ENCODE measurements around the gene FAM171A2.

FAM171A2 gene

GRCh38 chr17:44317545-44317944, 46.1 kb downstream of the FAM171A2 start:
- DNase-seq = no peak

- no peak for DNase-seq
Measured at GRCh38 chr17:44315760-44316731, 47.6 kb downstream of the FAM171A2 start.

GRCh38 chr17:44314869-44315661, 48.6 kb downstream of the FAM171A2 start:
- DNase-seq = peak; percentile 46

DNA sequence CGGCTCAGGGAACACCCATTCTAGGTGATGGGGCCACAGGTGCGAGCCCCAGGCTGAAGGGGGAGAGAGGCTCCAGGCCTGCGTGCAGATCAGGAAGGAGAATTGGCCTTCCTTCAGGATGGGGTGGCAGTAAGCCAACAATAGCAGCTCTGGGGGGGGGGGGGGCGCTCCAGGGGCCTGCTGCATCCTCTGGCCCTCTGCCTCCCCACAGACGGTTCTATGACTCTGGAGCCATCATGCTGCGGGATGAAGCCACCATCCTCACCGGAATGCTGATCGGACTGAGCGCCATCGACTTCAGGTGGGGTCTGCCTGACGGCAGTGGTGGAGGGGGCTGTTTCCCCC, 49.2 kb downstream of the FAM171A2 start:
- no peak for DNase-seq

- no peak for DNase-seq
Measured at GRCh38 chr17:44314031-44314430, 49.6 kb downstream of the FAM171A2 start.

DNA sequence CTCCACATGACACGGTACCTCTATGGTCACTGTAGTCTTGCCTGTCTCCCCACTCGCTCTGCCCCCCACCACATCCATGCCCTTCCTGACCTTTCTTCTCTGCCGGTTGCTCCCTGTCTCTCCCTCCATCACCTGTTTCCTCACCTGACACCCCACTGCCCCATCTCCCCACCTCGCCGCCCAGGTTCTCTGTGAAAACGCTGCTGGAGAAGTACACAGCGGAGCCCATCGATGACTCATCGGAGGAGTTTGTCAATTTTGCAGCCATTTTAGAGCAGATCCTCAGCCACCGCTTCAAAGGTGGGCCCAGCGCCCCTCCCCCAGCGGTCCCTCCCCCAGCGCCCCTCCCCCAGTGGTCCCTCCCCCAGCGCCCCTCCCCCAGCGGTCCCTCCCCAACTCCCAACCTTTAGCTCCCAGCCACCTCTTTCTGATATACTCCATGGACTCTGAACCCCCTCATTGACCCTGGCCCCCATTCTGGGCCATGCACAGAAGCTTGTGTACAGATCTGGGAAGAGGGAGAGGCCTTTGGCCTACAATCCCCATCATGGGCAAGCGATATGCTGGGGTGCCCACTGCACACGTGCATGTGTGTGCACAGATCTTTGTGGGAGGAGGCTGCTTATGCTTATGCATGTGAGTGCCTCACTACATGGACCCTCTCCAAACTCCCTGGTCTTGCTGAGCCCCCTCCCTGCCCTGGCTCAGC, 51.1 kb downstream of the FAM171A2 start:
- DNase-seq = no peak

DNA sequence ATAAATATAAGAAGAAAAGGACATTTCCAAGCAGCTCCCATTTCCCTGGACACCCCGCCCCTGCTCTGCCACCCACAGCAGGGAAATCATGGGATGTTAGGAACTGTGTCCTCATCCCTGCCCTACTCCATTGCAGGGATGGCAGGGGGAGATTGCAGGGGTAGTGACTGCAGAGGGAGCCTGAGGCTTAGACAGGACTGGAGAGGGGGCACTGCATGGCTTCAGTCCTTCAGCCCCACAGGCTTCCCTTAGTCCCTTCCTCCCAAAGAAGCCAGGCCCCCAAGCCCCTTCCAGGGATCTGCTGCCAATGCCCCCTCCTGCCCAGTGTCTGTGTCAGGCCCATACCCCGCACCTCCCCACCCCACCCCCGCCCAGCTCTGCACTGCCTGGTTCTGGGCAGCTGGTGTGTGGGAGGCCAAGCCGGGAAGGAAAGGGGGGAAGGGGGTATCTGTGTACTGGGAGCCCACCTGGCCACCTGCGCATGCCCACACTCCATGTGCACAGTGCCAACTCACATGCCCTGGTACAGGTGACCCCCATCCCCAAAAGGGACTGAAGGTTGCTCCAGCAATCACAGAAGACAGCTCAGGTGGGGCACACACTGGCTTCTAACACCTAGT, 52.0 kb downstream of the FAM171A2 start:
- no peak for DNase-seq

DNA sequence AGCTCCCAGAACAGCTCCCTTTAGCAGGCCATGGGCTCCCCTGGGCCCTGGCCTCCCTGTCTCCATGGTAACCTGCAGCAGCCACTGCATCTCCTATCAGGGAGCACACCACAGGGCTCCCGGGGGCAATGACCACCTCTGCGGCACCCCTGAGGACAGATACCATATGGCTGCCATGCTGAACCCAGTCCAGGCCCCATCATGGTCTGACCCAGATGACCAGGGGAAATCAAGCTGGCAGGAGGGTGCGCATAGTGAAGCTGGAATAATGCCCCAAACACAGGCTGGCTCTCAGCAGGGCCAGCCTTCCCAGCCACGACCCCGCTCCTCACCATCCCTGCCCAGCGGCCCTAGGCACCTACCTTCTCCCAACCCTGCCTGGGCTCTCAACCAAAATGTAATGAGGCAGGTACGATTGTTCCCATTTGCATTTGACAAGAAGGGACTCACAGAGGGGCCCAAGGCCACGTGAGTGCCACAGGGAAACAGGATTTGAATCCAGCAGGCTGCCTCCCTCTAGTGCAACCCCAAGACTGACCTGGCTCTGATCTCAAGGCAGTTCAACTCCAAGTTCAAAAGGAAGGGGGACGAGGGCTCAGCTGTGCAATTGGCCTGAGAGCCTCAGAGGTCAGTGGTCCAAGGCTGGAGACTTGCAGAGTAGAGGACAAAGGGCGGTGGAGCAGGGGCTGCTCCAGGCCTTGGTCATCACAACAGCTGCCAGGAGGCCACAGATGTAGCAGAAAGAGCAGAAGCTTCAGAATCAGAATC, 52.9 kb downstream of the FAM171A2 start:
- DNase-seq = no peak

DNA sequence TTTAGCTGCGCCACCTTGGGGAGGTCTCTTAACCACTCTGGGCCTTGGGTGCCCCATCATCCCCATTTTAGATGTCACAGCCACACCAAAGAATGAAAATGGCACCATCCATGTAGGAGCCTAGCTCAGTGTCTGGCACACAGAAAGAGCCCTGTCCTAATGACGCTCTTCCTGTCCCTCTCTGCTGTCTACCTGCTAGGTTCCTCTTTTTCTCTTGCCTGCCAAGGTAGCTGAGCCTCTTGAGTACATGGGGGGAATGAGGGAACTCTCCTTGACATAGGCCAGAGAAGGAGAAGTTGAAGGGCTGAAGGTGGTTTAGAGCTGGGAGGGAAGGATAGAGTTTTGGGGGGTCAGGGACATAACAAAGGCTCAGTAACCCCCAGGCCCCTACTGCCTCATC, 53.5 kb downstream of the FAM171A2 start:
- DNase-seq = no peak

DNA sequence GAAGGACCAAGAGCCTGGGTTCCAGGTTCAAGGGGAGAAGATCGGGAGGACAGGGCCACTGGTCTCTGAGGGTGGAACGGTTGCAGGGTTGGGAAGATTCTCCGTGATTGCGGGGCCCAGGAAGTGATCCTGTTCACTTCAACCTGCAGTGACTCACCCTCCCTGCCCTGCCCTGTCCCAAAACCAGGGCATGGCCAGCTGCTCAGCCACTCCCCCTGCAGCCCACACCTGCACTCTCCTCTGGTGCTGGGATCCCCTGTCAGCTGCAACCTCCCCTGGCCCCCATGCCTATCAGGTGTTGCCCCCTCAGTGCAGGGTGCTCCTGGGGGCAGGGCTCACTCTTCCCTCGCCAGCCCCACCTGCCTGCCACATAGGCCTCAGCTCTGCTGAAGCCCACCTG, 54.2 kb downstream of the FAM171A2 start:
- DNase-seq = no peak

DNA sequence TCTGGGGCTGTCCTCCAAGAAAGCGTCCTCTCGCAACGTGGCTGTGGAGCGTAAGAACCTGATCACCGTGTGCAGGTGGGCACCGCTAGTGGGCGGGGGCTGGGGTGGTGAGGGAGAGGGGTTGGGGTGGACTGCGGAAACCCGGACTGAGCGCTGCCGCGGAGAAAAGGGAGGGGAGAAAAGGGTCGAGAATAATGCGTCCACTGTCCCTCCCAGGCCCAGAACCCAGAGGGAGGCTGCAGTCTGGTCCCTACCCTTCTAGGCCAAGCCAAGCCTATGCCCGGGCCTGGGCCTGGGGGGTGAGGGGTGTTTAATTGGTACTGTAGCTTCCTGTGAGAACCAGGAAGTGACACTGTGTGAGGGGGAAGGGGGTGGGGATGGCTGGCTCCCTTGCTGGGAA, 54.8 kb downstream of the FAM171A2 start:
- DNase-seq = no peak

DNA sequence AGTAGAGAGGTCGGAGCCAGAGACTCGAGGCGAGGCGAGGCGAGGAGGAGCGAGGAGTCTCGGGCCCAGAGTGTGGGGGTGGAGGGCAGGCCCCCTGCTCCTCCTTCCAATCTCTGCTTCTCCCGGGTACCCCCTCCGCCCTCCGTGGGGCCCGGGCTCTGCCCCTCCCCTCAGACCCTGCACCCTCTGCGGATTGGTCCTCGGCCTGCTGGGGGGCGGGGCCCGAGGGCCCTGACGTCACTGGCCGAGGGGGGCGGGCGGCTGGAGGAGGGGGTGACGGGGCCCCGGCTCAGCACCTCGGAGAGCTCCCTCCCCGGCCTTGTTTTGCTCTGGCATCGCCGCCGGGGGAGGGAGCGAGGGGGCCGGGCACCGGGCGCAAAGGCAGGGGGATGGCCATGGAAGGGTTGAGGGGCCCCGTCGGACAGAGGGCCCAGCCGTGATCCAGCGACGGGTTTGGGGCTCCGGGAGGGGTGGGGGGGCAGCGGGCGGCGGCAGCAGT, 55.3 kb downstream of the FAM171A2 start, which contains the start of gene RUNDC3A:
TSS of gene RUNDC3A (plus strand) at position 282 of the 499 bp plus-strand sequence. CDS start 232 bp downstream, outside the sequence.
- DNase-seq = peak; percentile 81

DNA sequence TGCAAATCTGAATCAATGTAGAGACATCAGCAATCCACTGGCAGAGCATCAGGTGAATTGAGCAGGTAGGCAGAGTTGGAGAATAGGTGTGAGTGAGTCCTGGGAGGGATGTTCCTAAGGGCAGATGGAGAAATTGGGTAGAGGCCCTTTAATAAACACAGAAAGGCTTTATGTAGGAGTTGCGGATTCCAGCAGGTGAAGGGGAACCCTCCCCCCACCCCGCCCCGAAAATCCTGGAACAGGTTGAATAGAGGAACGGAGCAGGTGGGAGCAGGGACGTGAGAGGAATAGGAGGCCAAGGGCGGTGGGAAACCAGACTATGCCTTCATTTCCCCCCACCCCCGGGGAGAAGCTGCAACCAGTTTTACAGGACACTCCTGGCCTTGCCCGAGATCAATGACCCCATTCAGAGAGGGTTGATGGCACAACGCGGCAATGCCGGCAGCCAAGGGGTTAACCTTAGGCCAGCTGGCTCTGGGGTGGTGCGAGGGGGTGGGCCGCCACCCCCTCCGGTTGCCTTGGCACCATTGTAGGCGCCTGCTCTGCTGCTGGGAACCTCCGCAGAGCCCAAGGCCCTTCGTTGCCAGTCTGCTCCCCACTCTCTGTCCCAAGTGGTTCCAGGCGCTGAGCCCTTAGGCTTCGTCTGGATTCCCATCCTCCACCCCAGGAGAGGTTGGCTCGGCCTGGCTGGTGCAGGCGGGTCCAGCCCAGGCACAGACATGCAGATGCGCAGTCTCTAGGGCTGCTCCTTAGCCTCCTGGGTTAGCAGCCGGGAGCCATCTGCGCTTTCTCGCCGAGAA, 56.1 kb downstream of the FAM171A2 start:
- no peak for DNase-seq

- DNase-seq = no peak
Measured at GRCh38 chr17:44304651-44305050, 59.0 kb downstream of the FAM171A2 start.

Measured in stimulated activated naive CD4-positive, alpha-beta T cell treated with Interleukin-2 at 50 U/mL for 16 hours (primary cell).